Activated CD4-positive, alpha-beta T cell treated with anti-CD3 and anti-CD28 coated beads, Interleukin-2, amount 10 ng/mL, durations not matched to agents 7 days and 5 days (primary cell): ENCODE measurements around the gene STAG1. TPM values are rescaled to one million over a fixed set of nuclear protein-coding genes. Genes with fewer than 3 reads are reported as not detected.
"Not testable (repeated sequence)": the region's sequence is repeated elsewhere in the genome, so short reads cannot be mapped to it uniquely, and the experiment has no call there.

ENCODE experiments used
- CTCF ChIA-PET: fragments of 350-600 bp; sonication (Branson Sonifier 250); formaldehyde crosslinking; loops from one replicate; lab custom pipeline; 2021; ENCODE audit warnings: antibody characterized with exemption; lab: Charles Lee
- POLR2A ChIA-PET: fragments of 350-600 bp; sonication (Branson Sonifier 250); formaldehyde crosslinking; loops from one replicate; lab custom pipeline; 2021; ENCODE audit warnings: antibody characterized with exemption; lab: Charles Lee
- DNase-seq: peaks from one replicate; pipeline ENCODE4 v3.0.0-alpha.2; 2020
- H3K27ac Mint-ChIP-seq: one replicate; pipeline ENCODE4 v1.8.0; 2021; ENCODE audit warnings: mild to moderate bottlenecking, moderate library complexity, mixed read lengths
- H3K27me3 Mint-ChIP-seq: one replicate; pipeline ENCODE4 v1.8.0; 2021; ENCODE audit warnings: mixed read lengths
- H3K36me3 Mint-ChIP-seq: one replicate; pipeline ENCODE4 v1.8.0; 2021; ENCODE audit warnings: low read depth, mixed read lengths
- H3K4me1 Mint-ChIP-seq: one replicate; pipeline ENCODE4 v1.8.0; 2021; ENCODE audit warnings: mixed read lengths
- H3K4me3 Mint-ChIP-seq: one replicate; pipeline ENCODE4 v1.8.0; 2021; ENCODE audit warnings: mild to moderate bottlenecking, moderate library complexity, mixed read lengths
- H3K9me3 Mint-ChIP-seq: one replicate; pipeline ENCODE4 v1.8.0; 2021; ENCODE audit warnings: mixed read lengths
- total RNA-seq, 2 experiments: library from RNA; stranded (reverse); gene quantifications; one replicate each; pipeline ENCODE4 v1.2.3, GENCODE V29; 2021

Gene STAG1
- total RNA-seq, 2 experiments from 2014 or later = 40.9 to 45.7 TPM

- H3K27me3 Mint-ChIP-seq = no peaks in the 10 kb centered on the region
- peaks cover 8% of the 10 kb centered on the region for H3K9me3 Mint-ChIP-seq
- no peak for DNase-seq
- no peak overlapping the region for H3K4me3 Mint-ChIP-seq
- ChIA-PET CTCF (interaction anchor here (0.6 to 4.7 kb wide), 3 partner anchors 8 to 238 kb away, joined by 3 to 29 read pairs (median 3); partner anchors contain the start of gene STAG1), POLR2A (no interaction called here)
- peaks cover 26% of the 10 kb centered on the region for H3K4me1 Mint-ChIP-seq
- H3K36me3 Mint-ChIP-seq = peaks cover 37% of the 10 kb centered on the region
- H3K27ac Mint-ChIP-seq = no peak overlapping the region
These were observed 11.7 kb downstream of the STAG1 start for GRCh38 chr3:136740351-136740958.

- DNase-seq, H3K9me3 Mint-ChIP-seq, H3K27me3 Mint-ChIP-seq, H3K4me3 Mint-ChIP-seq, H3K27ac Mint-ChIP-seq, POLR2A ChIA-PET: not testable (repeated sequence)
- Mint-ChIP-seq H3K4me1 (peaks cover 38% of the 10 kb centered on the region), H3K36me3 (peaks cover 25% of the 10 kb centered on the region)
- CTCF ChIA-PET = interaction anchor here (2.7 kb wide), 1 partner anchor 15 kb away, joined by 7 read pairs; the partner anchor contains the start of gene STAG1
These were observed 15.2 kb downstream of the STAG1 start for GRCh38 chr3:136736950-136737349.

- no peak overlapping the region for H3K4me3 Mint-ChIP-seq
- no peaks in the 10 kb centered on the region for H3K27me3 Mint-ChIP-seq
- CTCF ChIA-PET = interaction anchor here (1.0 kb wide), 1 partner anchor 17 kb away, joined by 5 read pairs; the partner anchor contains the start of gene STAG1
- no peak overlapping the region for H3K27ac Mint-ChIP-seq
- POLR2A ChIA-PET = interaction anchor here (0.7 kb wide), 1 partner anchor 659 kb away, joined by 4 read pairs; no protein-coding TSS in a partner anchor
- H3K36me3 Mint-ChIP-seq = peaks cover 15% of the 10 kb centered on the region
- H3K9me3 Mint-ChIP-seq = no peaks in the 10 kb centered on the region
- DNase-seq = no peak
- H3K4me1 Mint-ChIP-seq = peaks cover 45% of the 10 kb centered on the region
These were observed 17.1 kb downstream of the STAG1 start for GRCh38 chr3:136735103-136735502.

- POLR2A ChIA-PET = no interaction called here
- H3K36me3 Mint-ChIP-seq = peaks cover 15% of the 10 kb centered on the region
- H3K4me1 Mint-ChIP-seq = peaks cover 47% of the 10 kb centered on the region
- no peak overlapping the region for H3K4me3 Mint-ChIP-seq
- H3K27me3 Mint-ChIP-seq = no peaks in the 10 kb centered on the region
- no peak for DNase-seq
- CTCF ChIA-PET = interaction anchor here (1.0 kb wide), 1 partner anchor 18 kb away, joined by 5 read pairs; the partner anchor contains the start of gene STAG1
- peak overlapping the region; percentile 7 for H3K27ac Mint-ChIP-seq
- no peaks in the 10 kb centered on the region for H3K9me3 Mint-ChIP-seq
These were observed 17.7 kb downstream of the STAG1 start for GRCh38 chr3:136734382-136735070.

- H3K4me1 Mint-ChIP-seq = peaks cover 53% of the 10 kb centered on the region
- no peaks in the 10 kb centered on the region for H3K27me3 Mint-ChIP-seq
- ChIA-PET CTCF (interaction anchor here (0.6 to 0.9 kb wide), 2 partner anchors 14 to 19 kb away, joined by 3 to 4 read pairs; no protein-coding TSS in a partner anchor), POLR2A (no interaction called here)
- DNase-seq = no peak
- H3K4me3 Mint-ChIP-seq = no peak overlapping the region
- H3K9me3 Mint-ChIP-seq = no peaks in the 10 kb centered on the region
- H3K27ac Mint-ChIP-seq = no peak overlapping the region
- peaks cover 15% of the 10 kb centered on the region for H3K36me3 Mint-ChIP-seq
These were observed 18.8 kb downstream of the STAG1 start for GRCh38 chr3:136733317-136733833.

- Mint-ChIP-seq H3K4me3 (no peak overlapping the region), H3K4me1 (peaks cover 48% of the 10 kb centered on the region), H3K27ac (no peak overlapping the region), H3K9me3 (no peaks in the 10 kb centered on the region), H3K36me3 (peaks cover 7% of the 10 kb centered on the region), H3K27me3 (no peaks in the 10 kb centered on the region)
- ChIA-PET POLR2A (no interaction called here), CTCF (interaction anchor here (0.5 to 0.9 kb wide), 2 partner anchors 20 to 84 kb away, joined by 3 to 4 read pairs; partner anchors contain the start of gene STAG1)
- DNase-seq = no peak
These were observed 20.8 kb downstream of the STAG1 start for GRCh38 chr3:136731274-136731884.

- Mint-ChIP-seq H3K4me3 (no peak overlapping the region), H3K4me1 (peaks cover 47% of the 10 kb centered on the region)
- CTCF ChIA-PET = interaction anchor here (0.5 to 1.1 kb wide), 3 partner anchors 21 to 83 kb away, joined by 3 to 4 read pairs (median 3); partner anchors contain the start of gene STAG1
These were observed 21.4 kb downstream of the STAG1 start for GRCh38 chr3:136730595-136731273.

GRCh38 chr3:136728918-136729317 lies 23.3 kb downstream of the STAG1 start:
- CTCF ChIA-PET = interaction anchor here (0.7 kb wide), 1 partner anchor 23 kb away, joined by 3 read pairs; the partner anchor contains the start of gene STAG1
- POLR2A ChIA-PET = interaction anchor here (0.6 kb wide), 1 partner anchor 549 kb away, joined by 5 read pairs; no protein-coding TSS in a partner anchor
- no peak for DNase-seq
- no peak overlapping the region for H3K4me3 Mint-ChIP-seq
- H3K4me1 Mint-ChIP-seq = peaks cover 40% of the 10 kb centered on the region
- H3K9me3 Mint-ChIP-seq = peaks cover 2% of the 10 kb centered on the region
- H3K36me3 Mint-ChIP-seq = peaks cover 4% of the 10 kb centered on the region
- no peak overlapping the region for H3K27ac Mint-ChIP-seq
- no peaks in the 10 kb centered on the region for H3K27me3 Mint-ChIP-seq

More at GRCh38 chr3:136730595-136731273, 21.4 kb downstream of the STAG1 start:
- POLR2A ChIA-PET = interaction anchor here (0.6 kb wide), 1 partner anchor 270 kb away, joined by 3 read pairs; no protein-coding TSS in a partner anchor
- DNase-seq = no peak
- H3K27me3 Mint-ChIP-seq = no peaks in the 10 kb centered on the region
- no peak overlapping the region for H3K27ac Mint-ChIP-seq
- H3K36me3 Mint-ChIP-seq = peaks cover under 1% of the 10 kb centered on the region
- no peaks in the 10 kb centered on the region for H3K9me3 Mint-ChIP-seq

GRCh38 chr3:136728473-136728872 lies 23.7 kb downstream of the STAG1 start:
- no peak for DNase-seq
- CTCF ChIA-PET = no interaction called here
- Mint-ChIP-seq H3K27me3 (no peaks in the 10 kb centered on the region), H3K27ac (no peak overlapping the region), H3K4me3 (no peak overlapping the region), H3K9me3 (peaks cover 2% of the 10 kb centered on the region), H3K36me3 (peaks cover 4% of the 10 kb centered on the region), H3K4me1 (peaks cover 40% of the 10 kb centered on the region)
- POLR2A ChIA-PET = no interaction called here

GRCh38 chr3:136725468-136725867 lies 26.7 kb downstream of the STAG1 start:
- no peaks in the 10 kb centered on the region for H3K27me3 Mint-ChIP-seq

GRCh38 chr3:136722916-136723315 lies 29.3 kb downstream of the STAG1 start:
- DNase-seq, CTCF ChIA-PET, POLR2A ChIA-PET, H3K27me3 Mint-ChIP-seq, H3K27ac Mint-ChIP-seq, H3K4me3 Mint-ChIP-seq, H3K9me3 Mint-ChIP-seq: not testable (repeated sequence)
- H3K36me3 Mint-ChIP-seq = peaks cover 23% of the 10 kb centered on the region
- peaks cover 10% of the 10 kb centered on the region for H3K4me1 Mint-ChIP-seq

More at GRCh38 chr3:136725468-136725867, 26.7 kb downstream of the STAG1 start:
- POLR2A ChIA-PET = no interaction called here
- no peak for DNase-seq
- H3K27ac Mint-ChIP-seq = no peak overlapping the region
- no peak overlapping the region for H3K4me3 Mint-ChIP-seq
- H3K9me3 Mint-ChIP-seq = peaks cover 2% of the 10 kb centered on the region
- peaks cover 11% of the 10 kb centered on the region for H3K36me3 Mint-ChIP-seq
- H3K4me1 Mint-ChIP-seq = peaks cover 21% of the 10 kb centered on the region
- CTCF ChIA-PET = interaction anchor here (1.1 kb wide), 1 partner anchor 93 kb away, joined by 3 read pairs; no protein-coding TSS in a partner anchor

GRCh38 chr3:136722399-136722798 lies 29.8 kb downstream of the STAG1 start:
- DNase-seq, H3K27ac Mint-ChIP-seq, H3K9me3 Mint-ChIP-seq, H3K27me3 Mint-ChIP-seq, CTCF ChIA-PET, H3K4me3 Mint-ChIP-seq, POLR2A ChIA-PET: not testable (repeated sequence)
- Mint-ChIP-seq H3K4me1 (peaks cover 10% of the 10 kb centered on the region), H3K36me3 (peaks cover 23% of the 10 kb centered on the region)
